Measurements from ENCODE around the gene AMPD1.

The AMPD1 gene

DNA sequence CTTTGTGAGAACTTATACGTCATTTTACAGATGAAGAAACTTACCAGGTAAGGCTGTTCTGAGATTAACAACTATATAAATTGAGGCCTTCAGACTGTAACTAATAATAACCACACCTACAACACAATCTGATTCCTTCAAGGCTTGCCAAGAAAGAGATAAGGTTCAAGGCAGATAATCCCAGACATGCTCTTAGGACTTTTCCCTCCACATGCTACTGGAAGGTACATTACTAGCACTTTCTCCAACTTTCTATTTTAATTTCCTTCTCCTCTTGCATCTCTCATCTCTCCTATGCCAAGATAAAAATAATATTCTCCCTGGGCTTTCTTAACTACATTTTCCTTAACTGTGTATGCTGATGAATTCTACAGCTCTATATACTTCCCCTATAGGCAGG lies 40.1 kb upstream of the AMPD1 start:
- ATAC-seq (ENCODE audit: low read depth) (no peak), DNase-seq (ENCODE audit: low spot score) (no peak)
- no peaks in the 10 kb centered on the region for H3K9me3 ChIP-seq (ENCODE audit: severe bottlenecking)
- no peak overlapping the region for H3K27ac ChIP-seq (ENCODE audit: poor library complexity, severe bottlenecking)
- H3K36me3 ChIP-seq (ENCODE audit: low read depth) = peaks cover 97% of the 10 kb centered on the region
- no peak overlapping the region for H3K4me3 ChIP-seq (ENCODE audit: severe bottlenecking)
- no peaks in the 10 kb centered on the region for H3K27me3 ChIP-seq (ENCODE audit: insufficient read depth, poor library complexity, severe bottlenecking)
- no peaks in the 10 kb centered on the region for H3K4me1 ChIP-seq (ENCODE audit: insufficient read depth, poor library complexity, severe bottlenecking)
- TF ChIP-seq, protein P1, sequence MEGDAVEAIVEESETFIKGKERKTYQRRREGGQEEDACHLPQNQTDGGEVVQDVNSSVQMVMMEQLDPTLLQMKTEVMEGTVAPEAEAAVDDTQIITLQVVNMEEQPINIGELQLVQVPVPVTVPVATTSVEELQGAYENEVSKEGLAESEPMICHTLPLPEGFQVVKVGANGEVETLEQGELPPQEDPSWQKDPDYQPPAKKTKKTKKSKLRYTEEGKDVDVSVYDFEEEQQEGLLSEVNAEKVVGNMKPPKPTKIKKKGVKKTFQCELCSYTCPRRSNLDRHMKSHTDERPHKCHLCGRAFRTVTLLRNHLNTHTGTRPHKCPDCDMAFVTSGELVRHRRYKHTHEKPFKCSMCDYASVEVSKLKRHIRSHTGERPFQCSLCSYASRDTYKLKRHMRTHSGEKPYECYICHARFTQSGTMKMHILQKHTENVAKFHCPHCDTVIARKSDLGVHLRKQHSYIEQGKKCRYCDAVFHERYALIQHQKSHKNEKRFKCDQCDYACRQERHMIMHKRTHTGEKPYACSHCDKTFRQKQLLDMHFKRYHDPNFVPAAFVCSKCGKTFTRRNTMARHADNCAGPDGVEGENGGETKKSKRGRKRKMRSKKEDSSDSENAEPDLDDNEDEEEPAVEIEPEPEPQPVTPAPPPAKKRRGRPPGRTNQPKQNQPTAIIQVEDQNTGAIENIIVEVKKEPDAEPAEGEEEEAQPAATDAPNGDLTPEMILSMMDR (IDR thresholded peaks at IDR 0.05; ENCODE audit: poor library complexity, severe bottlenecking) = no peak

DNA sequence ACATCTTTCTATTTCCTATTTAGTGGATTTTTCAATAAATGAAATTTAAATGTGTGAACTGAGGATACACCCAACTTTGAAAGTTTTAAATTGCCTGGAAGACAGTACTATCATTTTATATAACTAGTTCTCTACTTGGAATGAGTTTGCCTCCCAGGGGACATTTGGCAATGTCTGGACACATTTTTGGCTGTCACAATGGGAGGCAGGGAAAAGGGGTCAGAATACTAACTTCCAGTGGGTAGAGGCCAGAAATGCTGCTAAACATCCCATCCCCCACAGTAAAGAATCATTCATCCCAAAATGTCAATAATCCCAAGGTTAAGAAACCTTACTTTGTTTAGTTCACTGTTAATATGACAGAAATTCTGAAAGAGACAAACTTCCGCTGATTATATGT lies 34.4 kb upstream of the AMPD1 start:
- no peaks in the 10 kb centered on the region for H3K4me1 ChIP-seq (ENCODE audit: insufficient read depth, poor library complexity, severe bottlenecking)
- peaks cover 100% of the 10 kb centered on the region for H3K36me3 ChIP-seq (ENCODE audit: low read depth)
- ATAC-seq (ENCODE audit: low read depth) (no peak), DNase-seq (ENCODE audit: low spot score) (no peak)
- TF ChIP-seq, protein P1 (IDR thresholded peaks at IDR 0.05; ENCODE audit: poor library complexity, severe bottlenecking) = no peak
- no peak overlapping the region for H3K27ac ChIP-seq (ENCODE audit: poor library complexity, severe bottlenecking)
- no peak overlapping the region for H3K4me3 ChIP-seq (ENCODE audit: severe bottlenecking)
- H3K9me3 ChIP-seq (ENCODE audit: severe bottlenecking) = no peaks in the 10 kb centered on the region
- no peaks in the 10 kb centered on the region for H3K27me3 ChIP-seq (ENCODE audit: insufficient read depth, poor library complexity, severe bottlenecking)

DNA sequence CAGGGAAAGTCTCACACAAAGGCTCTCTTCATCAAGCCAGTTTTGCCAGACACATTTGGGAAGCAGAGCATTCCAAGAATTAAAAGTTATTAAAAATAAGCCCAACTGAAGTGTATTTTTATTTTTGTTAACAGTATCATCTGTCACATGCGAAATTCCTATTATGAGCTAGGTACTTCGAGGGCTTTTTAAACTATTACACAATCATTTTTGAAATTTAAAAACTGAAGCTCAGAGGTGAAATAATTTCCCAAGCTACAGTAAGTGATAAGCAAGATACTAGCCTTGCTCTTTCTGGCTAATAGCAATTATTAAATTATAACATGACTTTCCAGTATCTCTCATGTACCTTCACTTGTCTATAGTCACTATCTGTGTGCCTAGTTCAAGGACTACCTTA lies 33.2 kb upstream of the AMPD1 start:
- ATAC-seq (ENCODE audit: low read depth) (no peak), DNase-seq (ENCODE audit: low spot score) (no peak)
- Histone ChIP-seq H3K9me3 (ENCODE audit: severe bottlenecking) (no peaks in the 10 kb centered on the region), H3K36me3 (ENCODE audit: low read depth) (peaks cover 100% of the 10 kb centered on the region), H3K27me3 (ENCODE audit: insufficient read depth, poor library complexity, severe bottlenecking) (no peaks in the 10 kb centered on the region), H3K4me1 (ENCODE audit: insufficient read depth, poor library complexity, severe bottlenecking) (no peaks in the 10 kb centered on the region), H3K27ac (ENCODE audit: poor library complexity, severe bottlenecking) (no peak overlapping the region), H3K4me3 (ENCODE audit: severe bottlenecking) (no peak overlapping the region)
- TF ChIP-seq, protein P1 (IDR thresholded peaks at IDR 0.05; ENCODE audit: poor library complexity, severe bottlenecking) = no peak

DNA sequence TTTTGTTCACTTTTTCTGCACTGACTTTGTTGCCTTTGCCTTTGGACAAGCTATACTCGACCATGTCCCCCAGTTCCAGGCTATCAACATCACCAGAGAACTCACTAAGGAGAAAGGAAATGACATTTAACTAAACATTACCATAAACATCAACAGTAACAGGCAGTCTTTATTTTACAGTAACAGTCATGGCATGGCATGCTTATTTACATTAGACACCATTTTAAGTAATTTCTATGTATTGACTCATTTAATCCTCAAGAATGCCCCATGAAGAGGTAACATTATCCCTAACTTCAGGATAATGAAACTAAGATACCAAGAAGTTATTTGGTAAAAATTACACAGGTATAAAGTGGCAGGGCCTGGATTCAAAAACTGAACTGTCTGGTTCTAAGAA lies 29.9 kb upstream of the AMPD1 start:
- ATAC-seq (ENCODE audit: low read depth) (no peak), DNase-seq (ENCODE audit: low spot score) (no peak)
- Histone ChIP-seq H3K36me3 (ENCODE audit: low read depth) (peaks cover 100% of the 10 kb centered on the region), H3K27ac (ENCODE audit: poor library complexity, severe bottlenecking) (no peak overlapping the region), H3K9me3 (ENCODE audit: severe bottlenecking) (no peaks in the 10 kb centered on the region), H3K27me3 (ENCODE audit: insufficient read depth, poor library complexity, severe bottlenecking) (no peaks in the 10 kb centered on the region), H3K4me1 (ENCODE audit: insufficient read depth, poor library complexity, severe bottlenecking) (no peaks in the 10 kb centered on the region), H3K4me3 (ENCODE audit: severe bottlenecking) (no peak overlapping the region)
- TF ChIP-seq, protein P1 (IDR thresholded peaks at IDR 0.05; ENCODE audit: poor library complexity, severe bottlenecking) = no peak

DNA sequence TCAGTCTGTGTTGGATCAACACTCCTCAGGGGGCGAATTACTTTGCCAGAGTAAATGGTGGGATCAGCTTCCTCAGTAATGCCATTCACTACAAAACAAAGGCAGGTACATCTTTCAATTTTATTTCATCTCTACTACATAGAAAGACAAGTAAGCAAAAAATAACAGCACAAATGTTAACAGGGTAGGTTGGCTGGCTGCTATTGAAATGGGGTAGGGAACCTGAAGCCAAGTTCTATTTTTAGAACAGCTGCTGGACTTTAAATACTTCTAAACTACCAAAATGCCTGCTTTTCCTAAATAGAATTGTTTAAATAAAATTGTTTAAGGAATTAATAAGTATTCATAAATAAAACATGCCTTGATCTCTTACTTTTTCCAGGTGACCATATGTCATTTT lies 28.6 kb upstream of the AMPD1 start:
- ATAC-seq (ENCODE audit: low read depth) = no peak

More for the DNA sequence above, 28.6 kb upstream of the AMPD1 start:
- Histone ChIP-seq H3K4me3 (ENCODE audit: severe bottlenecking) (no peak overlapping the region), H3K9me3 (ENCODE audit: severe bottlenecking) (no peaks in the 10 kb centered on the region), H3K27me3 (ENCODE audit: insufficient read depth, poor library complexity, severe bottlenecking) (no peaks in the 10 kb centered on the region), H3K4me1 (ENCODE audit: insufficient read depth, poor library complexity, severe bottlenecking) (no peaks in the 10 kb centered on the region), H3K27ac (ENCODE audit: poor library complexity, severe bottlenecking) (no peak overlapping the region), H3K36me3 (ENCODE audit: low read depth) (peaks cover 100% of the 10 kb centered on the region)
- TF ChIP-seq, protein P1 (IDR thresholded peaks at IDR 0.05; ENCODE audit: poor library complexity, severe bottlenecking) = no peak
- DNase-seq (ENCODE audit: low spot score) = no peak

Measured in RWPE2 (cell line).